ENCODE measurements around the gene RXRB. TPM values are rescaled to one million over a fixed set of nuclear protein-coding genes. Genes with fewer than 3 reads are reported as not detected.

RXRB gene
- total RNA-seq, 1 donor from 2014 or later: 46.6 TPM

GRCh38 chr6:33144373-33144772 is 56.1 kb downstream of the RXRB start:
- TF ChIP-seq CTCF (IDR thresholded peaks at IDR 0.05): no peak
- Histone ChIP-seq H3K9me3 (no peaks in the 10 kb centered on the region), H3K4me3 (no peak overlapping the region), H3K4me1 (no peaks in the 10 kb centered on the region), H3K27ac (no peak overlapping the region), H3K36me3 (no peaks in the 10 kb centered on the region), H3K27me3 (peaks cover 13% of the 10 kb centered on the region)
- intact Hi-C loops (cut with DNase I): no loop called here
- peak; percentile 89 for ATAC-seq
- DNase-seq: no peak

Small RNA genes lying within 50 kb of the gene (microRNA-seq; reads per million reads assigned to microRNA genes)
- 1.5 reads per million for gene MIR219A1 (ENCODE audit: borderline microRNAs expressed)

Other genes with a start within 250 kb of the RXRB start
- gene HLA-DMA, start 247.6 kb downstream of the RXRB start, total RNA-seq: 197 TPM
- gene BRD2, start 232.1 kb downstream of the RXRB start, total RNA-seq: 155 TPM
- 25.2 TPM for gene HLA-DOA, start 191.1 kb downstream of the RXRB start, total RNA-seq
- gene HLA-DPA1, start 127.0 kb downstream of the RXRB start, total RNA-seq: 491 TPM
- gene HLA-DPB1, start 124.7 kb downstream of the RXRB start, total RNA-seq: 385 TPM
- 1.2 TPM for gene COL11A2, start 8.2 kb downstream of the RXRB start, total RNA-seq
- 89.1 TPM for gene SLC39A7, start 202 bp upstream of the RXRB start, total RNA-seq
- 14.7 TPM for gene HSD17B8, start 4.0 kb upstream of the RXRB start, total RNA-seq
- 42.0 TPM for gene RING1, start 7.8 kb upstream of the RXRB start, total RNA-seq
- gene VPS52, start 71.2 kb upstream of the RXRB start, total RNA-seq: 47.5 TPM
- 1,687 TPM for gene RPS18, start 71.4 kb upstream of the RXRB start, total RNA-seq
- 16.8 TPM for gene B3GALT4, start 76.5 kb upstream of the RXRB start, total RNA-seq
- 37.0 TPM for gene WDR46, start 88.6 kb upstream of the RXRB start, total RNA-seq
- 39.3 TPM for gene PFDN6, start 88.9 kb upstream of the RXRB start, total RNA-seq
- gene RGL2, start 98.3 kb upstream of the RXRB start, total RNA-seq: 114 TPM
- 191 TPM for gene TAPBP, start 113.4 kb upstream of the RXRB start, total RNA-seq
- 26.2 TPM for gene ZBTB22, start 117.1 kb upstream of the RXRB start, total RNA-seq
- gene DAXX, start 122.3 kb upstream of the RXRB start, total RNA-seq: 35.0 TPM
- 2.3 TPM for gene KIFC1, start 191.2 kb upstream of the RXRB start, total RNA-seq
- 74.3 TPM for gene PHF1, start 210.3 kb upstream of the RXRB start, total RNA-seq
- 144 TPM for gene CUTA, start 217.4 kb upstream of the RXRB start, total RNA-seq
- 23.0 TPM for gene SYNGAP1, start 219.4 kb upstream of the RXRB start, total RNA-seq